Activated T-cell treated with anti-CD3 and anti-CD28 coated beads, Interleukin-2, amount 50 U/mL, for 4 hours (primary cell): ENCODE data around the gene CYB5A. TPM values are rescaled to one million over a fixed set of nuclear protein-coding genes. Genes with fewer than 3 reads are reported as not detected.
"Not testable (repeated sequence)": the region's sequence is repeated elsewhere in the genome, so short reads cannot be mapped to it uniquely, and the experiment has no call there.

Experiments
- ATAC-seq, 2 donors: fragments of 200-7000 bp; cut with Tn5 transposase; one replicate each; pipeline ENCODE4 v1.10.0; 2021
- DNase-seq: peaks from one replicate; pipeline ENCODE4 v3.0.0-alpha.2; 2020
- H3K27me3 Mint-ChIP-seq: one replicate; pipeline ENCODE4 v1.8.0; 2021; ENCODE audit warnings: low read depth, mixed read lengths
- H3K36me3 Mint-ChIP-seq: one replicate; pipeline ENCODE4 v1.8.0; 2022; ENCODE audit warnings: mixed read lengths; ENCODE audit not compliant: insufficient read depth
- H3K4me1 Mint-ChIP-seq: one replicate; pipeline ENCODE4 v1.8.0; 2021; ENCODE audit warnings: low read depth, mixed read lengths
- H3K4me3 Mint-ChIP-seq: one replicate; pipeline ENCODE4 v1.8.0; 2021; ENCODE audit warnings: mild to moderate bottlenecking, moderate library complexity, mixed read lengths
- H3K9me3 Mint-ChIP-seq: one replicate; pipeline ENCODE4 v1.8.0; 2021; ENCODE audit warnings: mixed read lengths
- total RNA-seq, 3 donors: library from RNA; stranded (reverse); gene quantifications; one replicate each; pipeline ENCODE4 v1.2.1, GENCODE V29; 2021

CYB5A gene
- total RNA-seq = 10 to 100 TPM; 40.6 to 46.5 (median 45.9) TPM

GRCh38 chr18:74291771-74292540 lies at the start of gene CYB5A:
TSS of gene CYB5A (minus strand) at chr18:74291963. CDS start at chr18:74291875, 88 bp downstream.
- H3K9me3 Mint-ChIP-seq = no peaks in the 10 kb centered on the region
- DNase-seq (peak; percentile 99), ATAC-seq (peak; percentile 98 to 100)
- H3K36me3 Mint-ChIP-seq = no peaks in the 10 kb centered on the region
- peak within 1 kb of the TSS; percentile 95 for H3K4me3 Mint-ChIP-seq
- H3K4me1 Mint-ChIP-seq = peaks cover 18% of the 10 kb centered on the region
- H3K27me3 Mint-ChIP-seq = no peaks in the 10 kb centered on the region

GRCh38 chr18:74337912-74338309 lies 46.1 kb upstream of the CYB5A start:
- ATAC-seq (no peak), DNase-seq (no peak)
- Mint-ChIP-seq H3K9me3 (no peaks in the 10 kb centered on the region), H3K36me3 (no peaks in the 10 kb centered on the region), H3K4me3 (no peak overlapping the region), H3K4me1 (peaks cover 2% of the 10 kb centered on the region), H3K27me3 (peaks cover 5% of the 10 kb centered on the region)

DNA sequence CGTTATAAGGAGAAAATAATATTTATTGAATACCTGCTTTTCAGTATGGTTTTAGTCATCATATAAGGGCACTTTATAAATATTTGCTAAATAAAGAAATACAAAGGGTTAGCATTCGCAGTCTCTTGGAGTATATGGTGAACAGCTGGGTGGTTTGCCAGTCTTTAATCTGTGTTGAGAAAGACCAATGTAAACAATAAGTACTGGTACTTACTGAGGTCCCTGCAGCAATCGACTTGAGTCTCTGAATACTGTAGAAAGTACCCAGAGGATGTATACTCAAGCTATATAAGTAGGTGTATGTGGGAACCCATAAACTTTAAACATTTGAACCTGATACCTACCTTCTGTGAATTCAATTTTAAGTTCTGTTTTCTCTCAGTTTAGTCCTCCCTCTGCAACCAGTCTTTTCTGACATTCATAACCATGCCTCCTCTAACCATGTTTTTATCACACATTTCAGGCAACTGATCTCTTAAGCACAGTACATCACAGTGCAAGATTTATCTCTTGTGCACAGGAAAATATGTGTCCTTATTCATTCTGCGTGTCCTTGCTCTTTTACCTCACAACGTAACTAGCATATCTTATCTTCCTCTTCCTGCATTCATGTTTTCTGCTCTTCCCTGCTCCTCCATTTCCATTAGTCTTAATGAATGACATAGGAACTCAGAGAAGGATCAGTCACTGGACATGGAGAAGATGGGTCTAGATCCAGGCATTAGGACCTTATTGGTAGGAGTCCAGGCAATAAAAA lies 45.6 kb upstream of the CYB5A start:
- Mint-ChIP-seq H3K27me3 (peaks cover 5% of the 10 kb centered on the region), H3K9me3 (no peaks in the 10 kb centered on the region), H3K36me3 (no peaks in the 10 kb centered on the region), H3K4me1 (peaks cover 1% of the 10 kb centered on the region), H3K4me3 (no peak overlapping the region)
- DNase-seq = no peak
- no peak for ATAC-seq

- Mint-ChIP-seq H3K27me3 (peaks cover 5% of the 10 kb centered on the region), H3K4me3 (no peak overlapping the region), H3K4me1 (no peaks in the 10 kb centered on the region), H3K36me3 (no peaks in the 10 kb centered on the region), H3K9me3 (no peaks in the 10 kb centered on the region)
- ATAC-seq (no peak), DNase-seq (no peak)
Observed at GRCh38 chr18:74336656-74337055, 44.9 kb upstream of the CYB5A start.

GRCh38 chr18:74334242-74334893 lies 42.6 kb upstream of the CYB5A start:
- H3K36me3 Mint-ChIP-seq = no peaks in the 10 kb centered on the region
- H3K4me1 Mint-ChIP-seq = no peaks in the 10 kb centered on the region
- ATAC-seq (no peak), DNase-seq (no peak)
- no peak overlapping the region for H3K4me3 Mint-ChIP-seq
- H3K9me3 Mint-ChIP-seq = no peaks in the 10 kb centered on the region
- peaks cover 5% of the 10 kb centered on the region for H3K27me3 Mint-ChIP-seq

GRCh38 chr18:74333091-74333490 lies 41.3 kb upstream of the CYB5A start:
- ATAC-seq (no peak), DNase-seq (no peak)
- Mint-ChIP-seq H3K9me3 (no peaks in the 10 kb centered on the region), H3K4me1 (no peaks in the 10 kb centered on the region), H3K4me3 (no peak overlapping the region), H3K27me3 (peaks cover 5% of the 10 kb centered on the region), H3K36me3 (no peaks in the 10 kb centered on the region)

GRCh38 chr18:74331404-74331803 lies 39.6 kb upstream of the CYB5A start:
- ATAC-seq = no peak
- peaks cover 3% of the 10 kb centered on the region for H3K27me3 Mint-ChIP-seq
- H3K4me3 Mint-ChIP-seq = no peak overlapping the region
- no peaks in the 10 kb centered on the region for H3K36me3 Mint-ChIP-seq
- no peaks in the 10 kb centered on the region for H3K9me3 Mint-ChIP-seq
- H3K4me1 Mint-ChIP-seq = no peaks in the 10 kb centered on the region
- no peak for DNase-seq

GRCh38 chr18:74329688-74330205 lies 38.0 kb upstream of the CYB5A start:
- DNase-seq = no peak
- Mint-ChIP-seq H3K27me3 (peaks cover 3% of the 10 kb centered on the region), H3K4me1 (no peaks in the 10 kb centered on the region), H3K36me3 (no peaks in the 10 kb centered on the region), H3K4me3 (no peak overlapping the region), H3K9me3 (no peaks in the 10 kb centered on the region)
- no peak for ATAC-seq

DNA sequence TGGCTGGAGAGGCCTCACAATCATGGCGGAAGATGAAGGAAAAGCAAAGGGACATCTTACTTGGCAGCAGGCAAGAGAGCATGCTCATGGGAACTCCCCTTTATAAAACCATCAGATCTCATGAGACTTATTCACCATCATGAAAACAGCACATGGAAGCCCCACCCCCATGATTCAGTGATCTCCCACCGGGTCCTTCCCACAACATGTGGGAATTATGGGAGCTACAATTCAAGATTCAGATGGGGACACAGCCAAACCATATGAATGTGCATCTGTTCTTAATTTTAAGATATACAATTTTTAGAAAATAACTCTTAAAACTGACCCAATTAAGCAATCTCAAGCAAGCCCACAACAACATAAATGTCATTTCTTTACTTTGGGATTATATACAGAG lies 36.4 kb upstream of the CYB5A start:
- Mint-ChIP-seq H3K9me3 (no peaks in the 10 kb centered on the region), H3K27me3 (peaks cover 3% of the 10 kb centered on the region), H3K36me3 (no peaks in the 10 kb centered on the region), H3K4me3 (no peak overlapping the region), H3K4me1 (no peaks in the 10 kb centered on the region)
- DNase-seq (no peak), ATAC-seq (no peak)

- H3K4me3 Mint-ChIP-seq, DNase-seq, H3K27me3 Mint-ChIP-seq, H3K36me3 Mint-ChIP-seq, H3K4me1 Mint-ChIP-seq, H3K9me3 Mint-ChIP-seq, ATAC-seq: not testable (repeated sequence)
Observed at GRCh38 chr18:74326791-74327190, 35.0 kb upstream of the CYB5A start.

DNA sequence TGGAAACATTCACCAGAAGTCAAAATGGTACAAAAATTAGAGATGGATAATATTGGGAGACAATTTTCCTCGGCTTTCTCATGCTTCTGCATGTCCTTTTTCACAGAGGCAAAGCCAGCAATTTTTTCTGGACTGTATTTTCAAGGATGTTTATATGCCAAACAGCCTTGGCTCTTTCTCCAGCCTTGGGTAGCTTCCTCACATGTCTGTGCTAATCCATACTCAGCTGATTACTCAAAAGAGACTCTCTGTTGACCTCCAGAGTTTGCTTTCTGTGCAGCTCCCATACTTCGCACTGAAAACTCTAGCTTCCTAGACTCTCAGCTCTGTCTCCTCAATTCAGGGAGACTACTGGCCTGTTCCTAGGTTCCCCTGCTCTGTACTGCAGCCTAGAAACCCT lies 34.5 kb upstream of the CYB5A start:
- ATAC-seq (no peak), DNase-seq (no peak)

GRCh38 chr18:74316257-74317170 lies 24.8 kb upstream of the CYB5A start:
- Mint-ChIP-seq H3K36me3 (no peaks in the 10 kb centered on the region), H3K4me1 (no peaks in the 10 kb centered on the region), H3K9me3 (no peaks in the 10 kb centered on the region), H3K27me3 (no peaks in the 10 kb centered on the region), H3K4me3 (no peak overlapping the region)
- ATAC-seq (no peak), DNase-seq (no peak)

More for the DNA sequence above, 34.5 kb upstream of the CYB5A start:
- Mint-ChIP-seq H3K9me3 (no peaks in the 10 kb centered on the region), H3K27me3 (peaks cover 3% of the 10 kb centered on the region), H3K4me1 (no peaks in the 10 kb centered on the region), H3K36me3 (no peaks in the 10 kb centered on the region), H3K4me3 (no peak overlapping the region)

GRCh38 chr18:74315464-74316256 lies 23.9 kb upstream of the CYB5A start, which contains the start of gene C18orf63:
TSS of gene C18orf63 (plus strand) at chr18:74315839. CDS start at chr18:74317866, 2,027 bp downstream.
- Mint-ChIP-seq H3K27me3 (peaks cover under 1% of the 10 kb centered on the region), H3K36me3 (no peaks in the 10 kb centered on the region), H3K9me3 (no peaks in the 10 kb centered on the region), H3K4me1 (no peaks in the 10 kb centered on the region), H3K4me3 (no peak within 1 kb of the TSS)
- ATAC-seq = no peak
- no peak for DNase-seq
